Psoas muscle (tissue), 8 donors: ENCODE data around the gene NRP2. TPM values are rescaled to one million over a fixed set of nuclear protein-coding genes. Genes with fewer than 3 reads are reported as not detected.

Experiments
- ATAC-seq, 4 donors: fragments of 200-7000 bp; cut with Tn5 transposase; one replicate each; pipeline ENCODE4 v1.9.1; 2020; ENCODE audit warnings: moderate library complexity in 3 of 4, mild to moderate bottlenecking in 2 of 4
- DNase-seq, 2 donors: peaks; one replicate each; pipeline ENCODE4 v3.0.0-alpha.2; 2020
- H3K27ac ChIP-seq: fragments of 200-600 bp; one replicate; pipeline ENCODE4 v1.8.0; 2022
- H3K27me3 ChIP-seq, 3 donors: fragments of 200-600 bp in 1 of 3; one replicate each; pipeline versions ENCODE4 v1.6.1 to v1.8.0; 2013 to 2022; ENCODE audit warnings: low read length in 2 of 3, mild to moderate bottlenecking in 2 of 3, moderate library complexity in 1 of 3; ENCODE audit not compliant: insufficient read depth in 3 of 3
- H3K36me3 ChIP-seq, 2 donors: fragments of 200-600 bp in 1 of 2; one replicate each; pipeline versions ENCODE4 v1.6.1 to v1.8.0; 2013 to 2022; ENCODE audit warnings: low read depth in 1 of 2, mild to moderate bottlenecking in 1 of 2, moderate library complexity in 1 of 2; ENCODE audit not compliant: insufficient read depth in 1 of 2
- H3K4me1 ChIP-seq: fragments of 200-600 bp; one replicate; pipeline ENCODE4 v1.8.0; 2022
- H3K4me3 ChIP-seq: fragments of 200-600 bp; one replicate; pipeline ENCODE4 v1.8.0; 2022; ENCODE audit warnings: mild to moderate bottlenecking
- H3K9me3 ChIP-seq: fragments of 200-600 bp; one replicate; pipeline ENCODE4 v1.8.0; 2022
- WGBS, 3 donors: extraction: QIAGEN DNeasy Blood & Tissue Kit; methylation state at CpG; one replicate each; pipeline versions ENCODE4 v1.1.6 to v1.1.7; 2013; 5-methylcytosine and 5-hydroxymethylcytosine counted together
- intact Hi-C, 2 donors: fragments of 100-400 bp; cut with DNase I; formaldehyde crosslinking; loops; one replicate each; pipeline versions ENCODE4 v1.11.0 to v1.14.2; 2022
- polyA plus RNA-seq, 3 donors: library from polyadenylated mRNA; stranded (reverse); fragments of 200-250 nt; gene quantifications; one replicate each; pipeline ENCODE4 v1.2.3, GENCODE V29; 2013
- total RNA-seq, 4 donors: library from RNA; stranded (reverse); fragmentation: NEBNext Ultra II Directional in 2 of 4; extraction: Animal tissue kit (Norgen Biotek cat#: 25700) in 2 of 4; gene quantifications; one replicate each; pipeline versions ENCODE4 v1.2.1 to v1.2.4, GENCODE V29; 2021 to 2023
- TF ChIP-seq, protein P1 (sequence below): fragments of 200-600 bp; IDR thresholded peaks from one replicate; pipeline ENCODE4 v1.8.0; 2022; ENCODE audit warnings: antibody characterized with exemption
- donor health status: healthy with polysubstance abuse.
- donor health status: DM: no; HTN: no; CAD: no; lungs with moderate emphysema.
- donor health status: Bipolar disorder and iron deficiency.
- donor health status: healthy.
- donor health status: DM: yes; HTN: yes; CAD: no.
- donor health status: DM: no; HTN: no; CAD: no.
- donor health status: DM: no; HTN: no; CAD: no.
- donor health status: DM: yes; HTN: yes; CAD: no.

Gene NRP2
- total and polyA plus RNA-seq, 7 donors = 0.67 to 6.9 (median 2.4) TPM

DNA sequence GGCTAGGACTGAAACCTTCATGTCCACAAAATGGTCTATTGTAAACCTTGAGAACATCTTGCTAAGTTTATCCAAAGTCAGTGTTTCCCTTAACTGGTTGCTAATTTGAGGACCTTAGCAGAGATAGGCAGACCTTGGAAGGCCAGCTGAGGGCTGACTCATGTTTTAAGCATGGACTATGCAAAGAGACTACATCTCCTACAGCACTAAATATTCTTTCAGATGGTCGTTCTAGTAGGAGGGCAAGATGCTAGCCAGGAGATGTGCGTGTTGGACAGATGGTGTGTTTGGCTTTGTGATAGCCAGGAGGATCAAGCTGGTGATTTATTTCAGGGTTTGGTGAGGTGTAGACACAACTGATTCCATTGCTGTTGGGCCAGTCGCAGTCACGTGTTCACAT lies 75.8 kb downstream of the NRP2 start:
- no peak overlapping the region for H3K4me3 ChIP-seq
- DNase-seq (no peak), ATAC-seq (no peak)
- H3K9me3 ChIP-seq = no peaks in the 10 kb centered on the region
- no peaks in the 10 kb centered on the region for H3K27me3 ChIP-seq
- H3K27ac ChIP-seq = no peak overlapping the region
- H3K36me3 ChIP-seq = no peaks in the 10 kb centered on the region
- TF ChIP-seq, protein P1, sequence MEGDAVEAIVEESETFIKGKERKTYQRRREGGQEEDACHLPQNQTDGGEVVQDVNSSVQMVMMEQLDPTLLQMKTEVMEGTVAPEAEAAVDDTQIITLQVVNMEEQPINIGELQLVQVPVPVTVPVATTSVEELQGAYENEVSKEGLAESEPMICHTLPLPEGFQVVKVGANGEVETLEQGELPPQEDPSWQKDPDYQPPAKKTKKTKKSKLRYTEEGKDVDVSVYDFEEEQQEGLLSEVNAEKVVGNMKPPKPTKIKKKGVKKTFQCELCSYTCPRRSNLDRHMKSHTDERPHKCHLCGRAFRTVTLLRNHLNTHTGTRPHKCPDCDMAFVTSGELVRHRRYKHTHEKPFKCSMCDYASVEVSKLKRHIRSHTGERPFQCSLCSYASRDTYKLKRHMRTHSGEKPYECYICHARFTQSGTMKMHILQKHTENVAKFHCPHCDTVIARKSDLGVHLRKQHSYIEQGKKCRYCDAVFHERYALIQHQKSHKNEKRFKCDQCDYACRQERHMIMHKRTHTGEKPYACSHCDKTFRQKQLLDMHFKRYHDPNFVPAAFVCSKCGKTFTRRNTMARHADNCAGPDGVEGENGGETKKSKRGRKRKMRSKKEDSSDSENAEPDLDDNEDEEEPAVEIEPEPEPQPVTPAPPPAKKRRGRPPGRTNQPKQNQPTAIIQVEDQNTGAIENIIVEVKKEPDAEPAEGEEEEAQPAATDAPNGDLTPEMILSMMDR = no peak
- WGBS, 3 donors = 40 to 48% (median 43%) methylated on average over 4 of the region's 4 CpGs
- intact Hi-C loops = loop anchor here in 1 of 2 donors (5.0 kb wide), 1 partner anchor 1436 kb away; no protein-coding TSS in a partner anchor
- no peaks in the 10 kb centered on the region for H3K4me1 ChIP-seq

DNA sequence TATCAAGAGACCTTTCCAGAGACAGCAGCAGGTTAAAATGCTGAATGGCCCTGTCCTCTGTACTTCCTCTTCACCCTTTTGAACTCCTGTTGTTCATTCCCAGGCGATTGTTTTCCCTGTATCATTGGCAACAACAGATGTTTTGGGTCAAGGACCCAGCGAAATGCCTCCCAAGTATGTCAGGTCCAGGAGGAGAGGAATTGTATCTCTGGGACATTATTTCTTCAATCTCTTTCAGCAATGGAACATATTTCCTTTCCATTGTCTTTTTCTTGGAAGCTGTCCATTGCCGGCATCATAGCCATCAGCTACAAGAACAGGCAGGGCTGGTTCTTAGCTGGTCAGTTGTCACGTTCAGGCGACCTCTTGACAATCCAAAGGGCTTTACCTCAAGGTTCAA lies 76.2 kb downstream of the NRP2 start:
- H3K27me3 ChIP-seq = peaks cover 0 to 1% (median under 1%) of the 10 kb centered on the region in 3 donors
- intact Hi-C loops = loop anchor here in 1 of 2 donors (5.0 kb wide), 1 partner anchor 1436 kb away; no protein-coding TSS in a partner anchor
- 71 to 79% (median 72%) methylated on average over 5 of the region's 5 CpGs for WGBS, 3 donors
- H3K36me3 ChIP-seq = no peaks in the 10 kb centered on the region
- TF ChIP-seq, protein P1 = no peak
- no peak for DNase-seq
- no peak for ATAC-seq
- no peak overlapping the region for H3K4me3 ChIP-seq
- no peaks in the 10 kb centered on the region for H3K9me3 ChIP-seq
- no peaks in the 10 kb centered on the region for H3K4me1 ChIP-seq
- H3K27ac ChIP-seq = no peak overlapping the region

DNA sequence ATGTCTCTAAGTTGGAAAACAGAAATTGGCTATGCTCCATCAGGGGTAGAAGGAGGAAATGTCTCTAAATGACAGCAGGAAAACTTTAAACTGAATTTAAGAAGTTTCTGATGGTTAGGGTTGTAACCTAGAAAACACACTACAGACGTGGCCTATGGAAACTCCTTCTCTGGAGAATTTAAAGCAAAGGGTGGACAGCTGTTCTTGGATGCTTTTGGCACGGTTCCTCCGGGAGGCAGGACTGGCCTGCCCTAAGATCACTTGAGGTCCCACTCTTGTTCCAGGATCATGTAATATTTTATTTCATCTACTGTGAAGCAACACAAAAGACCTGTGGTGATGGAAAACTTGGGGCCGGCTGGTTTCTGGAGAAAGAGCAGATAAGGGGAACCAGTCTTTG lies 77.0 kb downstream of the NRP2 start:
- ATAC-seq = no peak

DNA sequence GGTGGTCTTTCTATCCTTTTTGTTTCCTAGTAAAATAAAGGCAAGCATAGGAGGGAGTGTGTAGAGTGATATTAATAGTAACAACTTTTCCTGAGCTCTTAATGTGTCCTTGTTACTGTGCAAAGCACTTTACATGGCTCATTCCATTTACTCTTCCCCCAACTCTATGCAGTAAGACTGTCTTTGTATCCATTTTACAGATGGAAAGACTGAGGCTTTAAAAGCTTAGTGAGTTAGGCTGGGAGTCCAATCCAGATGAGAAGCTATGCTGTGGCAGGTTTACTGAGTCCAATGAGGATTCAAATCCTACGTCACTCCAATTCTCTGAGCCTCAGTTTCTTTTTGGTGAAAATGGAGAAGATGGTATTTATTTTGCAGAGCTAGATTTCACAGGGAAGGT lies 77.4 kb downstream of the NRP2 start:
- TF ChIP-seq, protein P1 = no peak
- H3K4me3 ChIP-seq = no peak overlapping the region
- no peak for ATAC-seq
- no peak for DNase-seq
- intact Hi-C loops = loop anchor here in 1 of 2 donors (5.0 kb wide), 1 partner anchor 1437 kb away; no protein-coding TSS in a partner anchor
- H3K36me3 ChIP-seq = no peaks in the 10 kb centered on the region
- peaks cover 0 to 11% (median 4%) of the 10 kb centered on the region in 3 donors for H3K27me3 ChIP-seq
- H3K27ac ChIP-seq = no peak overlapping the region
- no peaks in the 10 kb centered on the region for H3K9me3 ChIP-seq
- WGBS, 3 donors = 78 to 100% (median 96%) methylated on average over 1 of the region's 1 CpG
- H3K4me1 ChIP-seq = no peaks in the 10 kb centered on the region

More for the DNA sequence above, 77.0 kb downstream of the NRP2 start:
- no peaks in the 10 kb centered on the region for H3K36me3 ChIP-seq
- no peak for DNase-seq
- WGBS, 3 donors = 51 to 64% (median 58%) methylated on average over 4 of the region's 4 CpGs
- H3K27ac ChIP-seq = no peak overlapping the region
- H3K9me3 ChIP-seq = no peaks in the 10 kb centered on the region
- TF ChIP-seq, protein P1 = no peak
- H3K4me3 ChIP-seq = no peak overlapping the region
- no peaks in the 10 kb centered on the region for H3K4me1 ChIP-seq
- peaks cover 0 to 7% (median 4%) of the 10 kb centered on the region in 3 donors for H3K27me3 ChIP-seq
- intact Hi-C loops = loop anchor here in 1 of 2 donors (5.0 kb wide), 1 partner anchor 1437 kb away; no protein-coding TSS in a partner anchor

DNA sequence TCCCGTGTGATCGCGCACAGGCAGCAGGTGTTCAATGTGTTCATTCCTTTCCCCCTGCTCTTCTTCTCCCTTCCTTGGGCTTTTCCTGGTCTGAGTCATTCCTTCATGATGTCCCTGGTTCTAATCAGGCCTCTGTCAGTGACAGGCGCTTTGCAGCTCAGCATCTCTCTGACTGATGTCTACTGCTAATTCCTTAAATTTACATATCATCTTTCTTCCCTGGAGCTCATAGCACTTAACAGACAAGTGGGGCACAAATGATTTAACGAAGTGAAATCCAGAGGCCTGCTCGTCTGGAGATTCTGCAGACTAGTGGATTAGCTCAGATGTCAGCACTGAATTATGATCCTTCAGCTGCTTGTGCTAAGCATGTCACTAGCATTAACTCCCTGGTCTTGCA lies 77.9 kb downstream of the NRP2 start:
- TF ChIP-seq, protein P1 = no peak
- no peaks in the 10 kb centered on the region for H3K36me3 ChIP-seq
- intact Hi-C loops = no loop called here
- H3K4me3 ChIP-seq = no peak overlapping the region
- H3K4me1 ChIP-seq = no peaks in the 10 kb centered on the region
- DNase-seq (no peak), ATAC-seq (no peak)
- no peak overlapping the region for H3K27ac ChIP-seq
- 71 to 79% (median 76%) methylated on average over 6 of the region's 6 CpGs for WGBS, 3 donors
- no peaks in the 10 kb centered on the region for H3K9me3 ChIP-seq
- peaks cover 0 to 14% (median 4%) of the 10 kb centered on the region in 3 donors for H3K27me3 ChIP-seq
